Ramos (cell line): ENCODE measurements around the gene DUOXA2.
"Not testable (repeated sequence)": the region's sequence is repeated elsewhere in the genome, so short reads cannot be mapped to it uniquely, and the experiment has no call there.

Source experiments
- in situ Hi-C: fragments of 300-500 bp; cut with MboI; formaldehyde crosslinking; loops from one replicate; pipeline ENCODE4 v1.14.3; 2022; ENCODE audit warnings: low sequenced_read_pairs; ENCODE audit not compliant: unreplicated experiment

DUOXA2 gene

DNA sequence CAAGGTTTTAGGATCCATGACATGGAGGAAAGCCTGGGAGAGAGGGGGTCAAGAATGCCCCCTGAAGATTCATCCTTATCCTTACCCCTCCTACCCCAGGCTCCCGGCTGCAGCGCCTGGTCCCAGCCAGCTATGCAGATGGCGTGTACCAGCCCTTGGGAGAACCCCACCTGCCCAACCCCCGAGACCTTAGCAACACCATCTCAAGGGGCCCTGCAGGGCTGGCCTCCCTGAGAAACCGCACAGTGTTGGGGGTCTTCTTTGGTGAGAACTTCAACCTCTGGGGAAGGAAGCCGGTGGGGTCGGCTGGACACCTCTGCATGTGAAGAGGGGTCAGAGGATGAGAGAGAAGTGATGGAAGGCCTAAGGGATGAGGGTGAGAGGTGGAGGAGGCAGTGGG, 19.9 kb downstream of the DUOXA2 start:
- in situ Hi-C loops: no loop called here

DNA sequence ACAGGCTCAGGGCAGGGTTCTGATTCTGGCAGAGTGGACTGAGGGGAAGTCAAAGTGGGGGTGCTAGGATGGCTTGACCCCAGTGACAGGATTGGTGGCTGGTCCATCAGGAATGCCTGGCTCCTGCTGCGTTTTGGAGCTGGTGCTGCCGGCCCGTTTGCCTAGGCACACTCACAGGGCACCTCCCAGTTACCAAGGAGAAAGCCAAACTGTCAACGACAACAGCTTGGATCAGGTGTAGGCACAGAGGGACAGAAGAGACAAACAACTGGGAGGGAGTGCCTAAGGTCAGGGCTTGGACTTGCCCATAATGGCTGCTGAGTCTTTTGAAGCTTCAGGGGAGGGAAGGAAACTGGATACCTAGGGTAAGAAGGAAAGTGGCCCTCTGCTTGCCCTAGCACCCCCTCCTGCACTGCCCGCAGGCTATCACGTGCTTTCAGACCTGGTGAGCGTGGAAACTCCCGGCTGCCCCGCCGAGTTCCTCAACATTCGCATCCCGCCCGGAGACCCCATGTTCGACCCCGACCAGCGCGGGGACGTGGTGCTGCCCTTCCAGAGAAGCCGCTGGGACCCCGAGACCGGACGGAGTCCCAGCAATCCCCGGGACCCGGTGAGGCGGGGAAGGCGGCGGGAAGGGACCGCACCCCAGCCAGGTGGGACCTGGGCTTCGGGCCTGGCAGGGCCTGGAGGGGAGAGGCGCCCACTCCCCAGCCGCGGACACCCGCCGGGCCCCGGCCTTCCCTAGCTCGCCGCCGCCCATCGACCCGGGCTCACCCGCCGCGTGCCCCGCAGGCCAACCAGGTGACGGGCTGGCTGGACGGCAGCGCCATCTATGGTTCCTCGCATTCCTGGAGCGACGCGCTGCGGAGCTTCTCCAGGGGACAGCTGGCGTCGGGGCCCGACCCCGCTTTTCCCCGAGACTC, 20.8 kb downstream of the DUOXA2 start:
- in situ Hi-C loops: no loop called here

DNA sequence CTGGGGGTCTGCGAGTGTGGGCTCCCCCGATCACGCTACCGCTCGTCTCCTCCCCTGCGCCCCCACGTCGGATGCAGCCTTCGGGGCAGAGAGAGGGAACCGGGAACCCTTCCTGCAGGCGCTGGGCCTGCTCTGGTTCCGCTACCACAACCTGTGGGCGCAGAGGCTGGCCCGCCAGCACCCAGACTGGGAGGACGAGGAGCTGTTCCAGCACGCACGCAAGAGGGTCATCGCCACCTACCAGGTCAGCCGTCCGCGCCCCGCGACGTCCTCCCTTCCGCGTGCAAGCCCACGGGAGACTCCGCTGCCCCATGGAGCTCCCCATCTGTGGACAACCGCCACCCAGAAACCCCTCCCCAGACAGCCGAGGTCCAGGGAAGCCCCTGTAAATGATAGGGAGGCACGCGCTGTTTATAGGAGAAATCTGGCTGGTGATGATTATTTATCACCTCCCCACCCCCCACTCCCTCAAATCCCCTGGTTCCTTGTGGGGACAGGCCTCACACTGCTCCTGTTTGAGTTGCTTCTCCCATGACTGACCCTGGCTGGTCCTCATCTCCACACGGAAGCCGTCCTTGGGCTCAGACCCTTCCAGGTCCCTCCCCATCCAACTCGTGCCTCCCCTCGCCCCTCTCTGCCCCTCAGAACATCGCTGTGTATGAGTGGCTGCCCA, 21.7 kb downstream of the DUOXA2 start:
- in situ Hi-C loops: not testable (repeated sequence)

DNA sequence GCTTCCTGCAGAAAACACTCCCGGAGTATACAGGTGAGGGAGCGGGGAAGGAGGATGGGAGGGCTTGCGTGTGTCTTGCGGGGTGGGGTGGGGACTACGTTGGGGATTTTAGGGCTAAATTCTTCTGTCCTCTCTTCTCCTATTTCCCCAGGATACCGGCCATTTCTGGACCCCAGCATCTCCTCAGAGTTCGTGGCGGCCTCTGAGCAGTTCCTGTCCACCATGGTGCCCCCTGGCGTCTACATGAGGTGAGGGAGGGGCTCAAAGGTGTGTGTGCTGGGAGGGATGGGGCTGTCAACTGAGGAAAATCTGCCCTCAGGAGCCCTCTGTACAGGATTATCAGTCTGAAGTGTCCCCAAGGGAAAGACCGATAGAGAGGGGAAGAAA, 22.2 kb downstream of the DUOXA2 start:
- in situ Hi-C loops: no loop called here

DNA sequence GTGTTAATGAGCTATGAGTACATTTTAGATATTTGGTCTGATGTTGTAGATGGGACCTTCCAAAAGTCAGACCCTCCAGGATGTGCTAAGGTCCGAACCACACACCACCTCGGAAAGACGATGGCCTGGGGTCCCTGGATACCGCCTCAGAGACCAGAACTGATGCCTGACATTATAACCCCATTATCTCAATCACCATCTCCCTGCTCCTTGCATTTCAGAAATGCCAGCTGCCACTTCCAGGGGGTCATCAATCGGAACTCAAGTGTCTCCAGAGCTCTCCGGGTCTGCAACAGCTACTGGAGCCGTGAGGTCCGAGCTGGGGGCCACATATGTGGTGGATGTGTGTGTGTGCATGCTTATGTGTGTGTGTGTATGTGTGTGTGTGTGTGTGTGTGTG, 23.6 kb downstream of the DUOXA2 start:
- in situ Hi-C loops: no loop called here

DNA sequence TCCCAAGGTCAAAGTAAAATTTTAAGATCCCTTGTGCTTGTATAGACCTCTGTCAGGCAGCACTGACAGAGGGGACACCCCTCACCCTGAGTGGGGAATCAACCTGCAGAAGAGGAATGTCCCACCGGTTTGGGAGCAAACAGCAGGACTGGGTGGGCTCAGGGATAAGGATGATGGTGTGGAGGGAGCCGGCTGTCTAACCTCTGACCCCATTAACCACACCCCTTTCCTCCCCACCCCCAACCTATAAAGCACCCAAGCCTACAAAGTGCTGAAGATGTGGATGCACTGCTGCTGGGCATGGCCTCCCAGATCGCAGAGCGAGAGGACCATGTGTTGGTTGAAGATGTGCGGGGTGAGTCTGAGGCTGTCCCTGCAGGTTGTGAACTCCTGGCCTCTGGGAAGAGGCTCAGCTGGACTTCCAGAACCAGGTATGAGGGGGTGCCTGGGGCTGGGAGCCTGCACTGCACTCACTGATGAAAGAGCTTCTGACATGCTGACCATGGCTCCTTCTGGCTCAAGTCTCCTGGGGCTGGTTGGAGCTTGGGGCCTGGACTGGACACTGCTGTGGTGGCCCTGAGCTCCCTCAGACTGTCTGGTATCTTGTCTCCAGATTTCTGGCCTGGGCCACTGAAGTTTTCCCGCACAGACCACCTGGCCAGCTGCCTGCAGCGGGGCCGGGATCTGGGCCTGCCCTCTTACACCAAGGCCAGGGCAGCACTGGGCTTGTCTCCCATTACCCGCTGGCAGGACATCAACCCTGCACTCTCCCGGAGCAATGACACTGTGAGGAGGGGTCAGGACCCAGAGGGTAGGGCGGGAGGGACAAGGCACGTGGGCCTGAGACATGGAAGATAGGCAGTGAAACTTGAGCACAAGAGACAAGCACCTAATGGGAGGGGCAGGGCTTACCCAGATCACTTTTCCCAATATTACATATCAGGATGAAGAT, 25.0 kb downstream of the DUOXA2 start:
- in situ Hi-C loops: no loop called here

DNA sequence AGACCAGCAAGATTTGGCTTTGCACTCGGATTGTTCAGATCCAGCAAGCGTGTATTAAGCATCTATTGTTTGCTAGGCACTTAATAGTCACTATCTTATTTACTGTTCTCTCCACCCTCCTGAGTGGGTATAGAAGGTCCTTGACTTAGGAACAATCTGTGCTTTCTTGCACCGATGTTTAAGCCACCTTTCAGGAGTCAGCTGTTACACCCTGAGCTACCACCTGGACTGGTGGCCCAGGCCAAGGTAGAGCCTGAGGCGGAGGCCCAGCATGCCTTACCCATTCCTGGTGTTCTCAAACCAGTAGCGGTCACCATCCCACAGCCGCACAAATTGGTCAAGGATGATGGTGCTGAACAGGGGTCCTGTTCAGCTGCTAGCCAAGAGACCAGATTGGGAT, 25.6 kb downstream of the DUOXA2 start:
- in situ Hi-C loops: no loop called here

DNA sequence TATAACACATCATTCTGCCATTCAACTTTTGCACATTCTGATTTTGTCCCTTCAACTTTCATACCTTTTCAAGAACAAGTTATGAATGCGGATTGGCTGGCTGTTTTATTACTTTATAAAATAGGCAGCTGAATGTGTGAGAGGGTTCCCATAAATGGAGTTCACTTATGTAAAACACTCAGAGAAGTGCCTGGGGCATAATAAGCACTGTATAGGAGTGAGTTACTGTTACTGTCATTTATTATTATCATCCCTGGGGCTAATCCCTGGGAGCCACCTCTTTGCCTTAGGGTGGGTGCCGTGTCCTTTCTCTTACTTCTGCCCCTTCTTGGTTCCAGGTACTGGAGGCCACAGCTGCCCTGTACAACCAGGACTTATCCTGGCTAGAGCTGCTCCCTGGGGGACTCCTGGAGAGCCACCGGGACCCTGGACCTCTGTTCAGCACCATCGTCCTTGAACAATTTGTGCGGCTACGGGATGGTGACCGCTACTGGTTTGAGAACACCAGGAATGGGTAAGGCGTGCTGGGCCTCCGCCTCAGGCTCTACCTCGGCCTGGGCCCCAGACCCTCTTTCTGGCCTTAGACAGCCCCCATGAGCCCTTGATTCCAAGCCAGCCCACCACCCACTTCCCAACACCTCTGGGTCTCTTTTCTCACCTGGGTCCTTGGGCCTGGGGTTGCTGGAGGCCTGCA, 26.6 kb downstream of the DUOXA2 start:
- in situ Hi-C loops: no loop called here

DNA sequence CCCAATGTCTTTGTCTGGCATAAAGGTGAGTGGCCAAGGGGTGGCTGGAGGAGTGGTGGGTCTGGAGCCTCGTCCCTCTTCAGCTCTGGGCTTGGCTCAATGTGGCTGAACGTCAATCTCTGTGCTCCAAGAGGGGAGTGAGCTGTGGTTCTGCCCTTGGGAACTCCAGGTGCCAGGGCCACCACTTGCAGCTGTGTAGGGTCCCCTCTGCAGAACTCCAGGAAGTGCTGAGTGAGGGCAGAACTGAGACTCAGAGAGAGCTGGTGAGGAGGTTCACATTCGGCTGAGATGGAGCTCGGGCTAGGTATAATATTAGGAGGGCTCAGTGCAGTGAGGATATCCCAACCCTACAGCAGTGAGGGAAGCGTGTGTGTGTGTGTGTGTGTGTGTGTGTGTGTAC, 27.3 kb downstream of the DUOXA2 start:
- in situ Hi-C loops: no loop called here

DNA sequence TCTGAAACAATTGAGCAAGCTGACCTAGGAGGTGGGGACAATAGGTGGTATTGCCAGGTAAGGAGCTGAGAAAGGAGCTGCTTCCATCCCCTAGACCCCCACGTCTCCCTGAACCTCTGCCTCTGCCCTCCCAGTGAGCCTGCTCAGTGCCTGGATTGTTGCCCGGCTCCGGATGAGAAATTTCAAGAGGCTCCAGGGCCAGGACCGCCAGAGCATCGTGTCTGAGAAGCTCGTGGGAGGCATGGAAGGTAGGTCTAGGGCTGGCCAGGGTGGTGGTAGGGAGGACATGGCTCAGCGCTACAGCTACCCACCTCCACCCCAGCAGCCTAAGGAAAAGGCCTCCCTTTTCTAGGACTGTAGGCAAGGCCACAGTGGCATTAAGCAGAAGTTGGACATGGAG, 28.9 kb downstream of the DUOXA2 start:
- in situ Hi-C loops: no loop called here

DNA sequence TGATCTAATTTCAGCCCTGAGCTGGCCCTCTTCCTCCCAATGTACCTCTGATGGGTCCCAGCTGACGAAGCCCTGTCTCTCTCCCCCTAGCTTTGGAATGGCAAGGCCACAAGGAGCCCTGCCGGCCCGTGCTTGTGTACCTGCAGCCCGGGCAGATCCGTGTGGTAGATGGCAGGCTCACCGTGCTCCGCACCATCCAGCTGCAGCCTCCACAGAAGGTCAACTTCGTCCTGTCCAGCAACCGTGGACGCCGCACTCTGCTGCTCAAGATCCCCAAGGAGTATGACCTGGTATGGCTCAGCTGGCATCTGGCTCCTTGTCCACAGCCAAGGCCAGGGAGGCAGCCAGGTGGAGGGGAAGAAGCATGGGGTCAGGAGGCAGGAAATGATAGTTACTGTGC, 29.8 kb downstream of the DUOXA2 start:
- in situ Hi-C loops: no loop called here

DNA sequence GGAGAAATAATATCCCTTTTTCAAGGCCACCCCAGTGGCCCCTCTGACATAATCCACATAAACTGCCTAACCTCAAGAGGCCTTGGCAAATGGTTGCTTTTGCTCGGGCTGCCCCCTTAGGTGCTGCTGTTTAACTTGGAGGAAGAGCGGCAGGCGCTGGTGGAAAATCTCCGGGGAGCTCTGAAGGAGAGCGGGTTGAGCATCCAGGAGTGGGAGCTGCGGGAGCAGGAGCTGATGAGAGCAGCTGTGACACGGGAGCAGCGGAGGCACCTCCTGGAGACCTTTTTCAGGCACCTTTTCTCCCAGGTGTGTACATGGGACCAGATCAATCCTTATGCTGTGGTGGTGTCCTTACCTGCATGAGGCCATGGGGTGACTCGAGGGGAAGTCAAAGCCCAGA, 30.6 kb downstream of the DUOXA2 start:
- in situ Hi-C loops: no loop called here

DNA sequence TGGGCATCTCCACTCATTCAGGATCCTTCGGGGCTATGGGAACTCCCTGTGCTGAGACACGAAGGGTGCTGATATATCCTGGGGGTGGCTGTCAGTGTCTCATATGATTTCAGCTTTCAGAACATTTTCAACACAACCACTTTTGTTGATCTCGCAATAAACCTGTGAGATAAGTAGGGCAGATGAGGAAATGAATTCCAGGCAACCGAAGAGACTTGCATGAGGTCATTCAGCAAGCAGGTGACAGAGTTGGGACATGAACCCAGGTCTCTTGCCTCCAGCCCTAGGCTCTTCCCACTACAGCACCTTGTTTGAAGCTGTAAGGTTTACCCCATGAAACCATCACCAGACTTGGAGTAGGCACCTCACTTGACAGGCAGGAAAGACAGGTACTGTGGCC, 32.3 kb downstream of the DUOXA2 start:
- in situ Hi-C loops: no loop called here

DNA sequence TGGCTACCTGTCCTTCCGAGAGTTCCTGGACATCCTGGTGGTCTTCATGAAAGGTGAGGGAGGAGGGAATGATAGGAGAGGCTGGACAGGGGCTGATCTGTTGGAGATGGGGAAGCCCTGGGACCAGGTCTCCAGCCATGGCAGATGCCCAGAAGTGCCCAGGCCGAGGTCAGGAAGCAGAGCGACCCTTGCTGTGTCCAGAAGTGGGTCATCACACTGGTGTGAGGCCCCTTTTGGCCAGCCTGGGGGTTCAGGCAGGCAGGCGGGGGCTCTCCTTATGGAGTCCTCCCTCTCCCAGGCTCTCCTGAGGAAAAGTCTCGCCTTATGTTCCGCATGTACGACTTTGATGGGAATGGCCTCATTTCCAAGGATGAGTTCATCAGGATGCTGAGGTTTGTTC, 33.5 kb downstream of the DUOXA2 start:
- in situ Hi-C loops: no loop called here

DNA sequence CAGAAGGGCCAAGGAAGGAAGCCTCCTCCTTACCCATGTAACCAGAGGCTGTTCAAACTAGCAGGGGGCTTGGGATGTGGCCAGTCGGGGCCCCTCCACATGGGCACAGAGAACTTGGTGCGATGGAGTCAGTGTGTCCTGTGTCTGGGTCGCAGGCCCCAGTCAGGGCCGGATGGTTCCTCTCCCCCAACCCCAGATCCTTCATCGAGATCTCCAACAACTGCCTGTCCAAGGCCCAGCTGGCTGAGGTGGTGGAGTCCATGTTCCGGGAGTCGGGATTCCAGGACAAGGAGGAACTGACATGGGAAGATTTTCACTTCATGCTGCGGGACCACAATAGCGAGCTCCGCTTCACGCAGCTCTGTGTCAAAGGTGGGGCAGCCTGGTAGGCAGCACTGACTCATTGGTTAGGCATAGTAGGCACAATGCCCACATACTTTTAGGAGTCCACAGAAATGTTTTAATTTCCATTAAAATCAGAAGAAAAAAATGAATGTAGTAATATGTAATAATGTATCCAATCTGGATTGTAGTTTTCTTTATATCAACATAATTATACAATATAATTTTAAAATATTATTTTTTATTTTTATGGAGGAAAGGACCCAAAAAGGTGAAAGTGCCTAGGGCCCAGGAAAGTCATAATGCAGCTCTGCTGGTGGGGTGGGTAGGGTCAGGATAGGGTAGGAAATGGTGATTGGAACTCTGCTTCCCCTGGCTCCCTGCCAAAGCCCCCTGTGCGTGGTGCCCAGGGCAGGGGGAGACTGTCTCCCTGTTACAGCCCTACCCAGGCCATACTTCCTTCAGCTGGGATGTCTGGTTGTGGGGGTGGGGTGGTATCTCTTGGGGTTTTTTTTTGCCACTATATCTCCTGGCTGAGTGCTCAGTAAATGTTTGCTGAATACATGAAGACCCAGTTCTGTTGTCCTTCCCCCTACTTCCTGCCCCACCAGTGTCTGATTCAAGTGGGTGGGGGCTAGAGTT, 34.2 kb downstream of the DUOXA2 start:
- in situ Hi-C loops: no loop called here

DNA sequence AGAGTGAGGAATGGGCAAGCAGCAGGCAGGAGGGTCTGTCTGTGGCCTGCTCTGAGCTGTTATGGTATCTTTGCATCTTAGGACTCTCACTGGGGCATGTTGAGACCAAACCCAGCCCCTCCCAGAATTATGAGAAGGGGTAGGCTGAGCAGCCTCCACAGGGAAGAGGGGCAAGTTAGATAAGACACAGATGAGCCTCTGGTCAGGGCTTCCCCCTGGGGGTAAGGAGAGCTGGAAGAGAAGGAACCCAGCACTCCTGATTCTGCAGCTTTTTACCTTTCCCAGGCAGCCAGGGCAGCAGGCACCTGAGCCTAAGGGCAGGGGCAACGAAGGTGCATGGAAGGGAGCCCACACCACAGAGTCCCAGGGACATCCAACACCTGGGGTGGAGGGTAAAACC, 34.9 kb downstream of the DUOXA2 start:
- in situ Hi-C loops: no loop called here

DNA sequence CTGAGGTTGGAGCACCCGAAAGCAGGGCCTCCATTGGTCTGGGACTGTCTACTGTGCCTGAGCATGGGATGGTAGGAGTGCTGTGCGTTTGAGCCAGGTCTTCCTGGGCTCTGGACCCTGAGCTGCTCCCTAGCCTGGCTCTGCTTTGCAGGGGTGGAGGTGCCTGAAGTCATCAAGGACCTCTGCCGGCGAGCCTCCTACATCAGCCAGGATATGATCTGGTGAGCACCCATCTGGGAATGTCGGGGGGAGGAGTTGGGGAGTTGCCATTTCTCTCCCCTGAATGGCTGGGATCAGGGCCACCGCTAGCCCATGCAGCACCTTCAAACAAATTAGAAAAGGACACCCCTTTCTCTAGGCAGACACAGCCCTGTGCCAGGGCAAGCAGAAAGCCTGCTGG, 36.4 kb downstream of the DUOXA2 start:
- in situ Hi-C loops: no loop called here

DNA sequence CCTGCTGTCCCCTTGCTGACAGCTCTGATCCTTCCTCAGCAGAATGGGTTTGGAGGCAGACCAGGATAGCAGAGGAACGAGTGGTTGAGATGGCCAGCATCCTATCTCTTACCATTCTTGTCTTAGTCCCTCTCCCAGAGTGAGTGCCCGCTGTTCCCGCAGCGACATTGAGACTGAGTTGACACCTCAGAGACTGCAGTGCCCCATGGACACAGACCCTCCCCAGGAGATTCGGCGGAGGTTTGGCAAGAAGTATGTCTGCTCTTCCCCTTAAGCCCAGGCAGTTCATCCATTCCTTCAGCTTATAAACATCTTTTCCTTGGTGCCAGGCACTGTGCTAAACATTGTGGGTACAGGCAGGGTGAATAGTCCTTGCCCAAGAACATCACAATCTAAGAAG, 36.9 kb downstream of the DUOXA2 start:
- in situ Hi-C loops: no loop called here
